ENCODE data around the gene GGTA1.
"Not testable (repeated sequence)": the region's sequence is repeated elsewhere in the genome, so short reads cannot be mapped to it uniquely, and the experiment has no call there.

Gene GGTA1

DNA sequence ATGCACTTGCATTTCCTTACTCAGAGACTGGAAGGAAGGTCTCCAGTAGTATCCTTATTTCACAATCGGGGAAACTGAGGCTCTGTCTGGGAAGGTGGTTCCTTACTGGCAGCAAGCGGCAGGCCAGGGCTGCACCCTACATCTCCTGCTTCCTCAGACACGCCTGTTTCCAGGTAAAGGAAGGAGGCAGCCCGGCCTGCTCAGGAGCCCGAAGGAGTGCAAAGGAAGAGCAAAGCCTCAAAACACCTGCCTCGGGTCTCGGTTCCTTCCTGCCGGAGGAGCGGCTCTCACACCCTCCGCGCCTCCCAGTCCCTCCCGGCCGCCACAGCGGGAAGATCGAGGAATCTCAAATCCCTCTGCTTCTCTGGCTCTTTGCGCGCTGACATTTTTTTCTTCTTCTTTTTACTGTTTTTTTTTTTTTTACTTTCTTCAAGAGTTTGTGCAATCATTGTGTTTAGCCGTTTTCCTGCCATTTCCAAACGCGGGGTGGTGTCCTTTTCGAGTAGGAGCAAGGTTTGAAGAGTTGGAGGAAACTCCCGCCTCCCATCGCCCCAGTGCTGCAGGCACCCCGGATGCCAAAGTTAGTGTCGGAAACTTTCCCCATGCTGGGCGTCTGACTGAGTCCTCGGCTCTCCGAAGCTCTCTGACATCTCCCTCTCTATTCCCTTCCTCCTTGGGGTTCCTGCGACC lies 1.0 kb downstream of the GGTA1 start:
- DNase-seq = peak; percentile 47

DNA sequence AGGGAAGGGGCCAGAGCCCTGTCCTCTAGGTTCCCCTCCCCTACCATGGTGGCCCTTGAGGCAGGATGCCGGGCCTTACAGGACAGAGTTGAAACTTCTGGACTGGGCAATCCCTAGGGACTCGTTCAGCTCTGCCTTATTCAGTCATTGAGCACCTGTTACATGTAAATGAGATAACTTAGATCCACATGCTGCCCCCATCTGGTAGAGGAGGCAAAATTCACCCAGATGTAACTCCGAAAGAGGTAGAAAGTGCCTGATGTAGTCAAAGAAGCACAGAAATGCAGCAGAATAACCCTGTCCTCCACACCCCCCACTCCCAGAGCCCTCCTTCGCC lies 1.5 kb downstream of the GGTA1 start:
- peak; percentile 88 for DNase-seq

- DNase-seq = no peak
Measured at GRCh38 chr9:121495976-121496375, 3.7 kb downstream of the GGTA1 start.

DNA sequence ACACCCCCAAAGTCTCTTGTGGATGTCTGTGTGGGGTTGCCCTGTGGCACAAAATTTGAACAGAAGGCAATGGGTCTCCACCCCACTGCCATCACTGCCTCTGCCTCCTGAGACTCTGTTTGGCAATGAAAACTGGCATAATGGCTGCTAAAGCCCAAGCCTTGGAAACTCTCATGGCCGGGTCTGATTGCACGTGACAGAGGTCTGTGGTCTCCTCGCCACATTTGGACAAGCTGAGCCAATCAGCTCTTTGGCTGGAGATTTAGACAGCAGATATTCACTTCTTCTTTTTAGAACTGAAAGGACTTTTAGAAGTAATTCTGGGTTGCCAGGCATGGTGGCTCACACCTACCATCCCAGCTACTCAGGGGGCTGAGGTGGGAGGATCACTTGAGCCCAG lies 5.5 kb downstream of the GGTA1 start:
- no peak for DNase-seq

GRCh38 chr9:121491111-121491510 lies 8.5 kb downstream of the GGTA1 start:
- DNase-seq = no peak

DNA sequence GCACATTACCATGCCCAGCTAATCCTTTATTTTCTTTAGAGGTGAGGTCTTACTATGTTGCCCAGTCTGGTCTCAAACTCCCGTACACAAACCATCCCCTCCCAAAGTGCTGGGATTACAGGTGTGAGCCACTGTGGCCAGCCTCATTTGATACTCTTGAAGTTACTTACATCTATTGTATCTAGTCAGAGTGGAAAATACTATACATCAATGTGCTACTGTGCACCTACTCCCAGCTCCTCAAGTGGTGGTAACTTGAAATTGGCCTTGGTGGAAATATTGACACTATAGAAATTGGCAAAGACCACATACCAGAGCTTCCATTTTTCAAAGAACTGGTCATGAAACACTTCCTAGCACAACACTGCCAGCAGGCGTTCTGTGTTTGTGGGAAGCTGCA lies 10.3 kb downstream of the GGTA1 start:
- DNase-seq = no peak

DNA sequence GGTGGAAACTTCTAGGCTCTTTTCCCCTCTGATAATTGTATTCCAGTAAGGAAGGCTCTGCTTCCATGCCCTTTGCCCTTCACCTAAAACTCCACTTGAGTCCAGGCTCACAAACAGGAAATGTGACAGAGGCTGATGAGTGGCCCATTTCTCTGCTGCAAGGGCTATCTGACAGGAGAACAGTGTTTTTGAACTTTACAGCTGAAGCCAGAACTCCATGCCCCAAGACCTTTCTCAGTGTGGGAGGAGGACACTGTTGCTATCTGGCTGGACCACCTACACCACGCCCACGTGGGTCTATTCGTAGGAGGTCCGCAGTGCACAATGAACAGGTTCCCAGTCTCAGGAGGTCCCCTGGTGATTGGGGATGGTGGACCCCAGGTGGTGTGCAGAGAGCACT lies 13.6 kb downstream of the GGTA1 start:
- DNase-seq = no peak

DNA sequence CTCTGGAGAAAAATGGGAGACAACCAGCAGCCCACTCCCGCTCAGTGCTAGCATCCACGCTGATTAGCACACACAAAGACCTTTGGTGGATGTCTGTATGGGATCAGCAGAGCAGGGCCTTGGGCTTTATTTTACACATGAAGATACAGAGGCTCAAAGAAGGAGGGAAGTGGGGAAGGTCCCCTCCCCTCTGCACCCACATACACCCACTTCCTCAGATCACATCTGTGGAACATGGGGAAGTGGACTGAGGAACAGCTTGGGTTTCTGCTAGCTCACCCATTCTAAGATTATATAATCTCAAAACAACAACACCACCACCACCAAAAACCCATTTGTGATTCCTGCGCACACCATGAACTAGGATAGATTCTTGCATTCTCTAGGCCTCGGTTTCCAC lies 14.0 kb downstream of the GGTA1 start:
- DNase-seq = no peak

- no peak for DNase-seq
Measured at GRCh38 chr9:121484651-121485446, 14.8 kb downstream of the GGTA1 start.

GRCh38 chr9:121483473-121484031 lies 16.1 kb downstream of the GGTA1 start:
- no peak for DNase-seq

GRCh38 chr9:121483049-121483448 lies 16.6 kb downstream of the GGTA1 start:
- DNase-seq = no peak

DNA sequence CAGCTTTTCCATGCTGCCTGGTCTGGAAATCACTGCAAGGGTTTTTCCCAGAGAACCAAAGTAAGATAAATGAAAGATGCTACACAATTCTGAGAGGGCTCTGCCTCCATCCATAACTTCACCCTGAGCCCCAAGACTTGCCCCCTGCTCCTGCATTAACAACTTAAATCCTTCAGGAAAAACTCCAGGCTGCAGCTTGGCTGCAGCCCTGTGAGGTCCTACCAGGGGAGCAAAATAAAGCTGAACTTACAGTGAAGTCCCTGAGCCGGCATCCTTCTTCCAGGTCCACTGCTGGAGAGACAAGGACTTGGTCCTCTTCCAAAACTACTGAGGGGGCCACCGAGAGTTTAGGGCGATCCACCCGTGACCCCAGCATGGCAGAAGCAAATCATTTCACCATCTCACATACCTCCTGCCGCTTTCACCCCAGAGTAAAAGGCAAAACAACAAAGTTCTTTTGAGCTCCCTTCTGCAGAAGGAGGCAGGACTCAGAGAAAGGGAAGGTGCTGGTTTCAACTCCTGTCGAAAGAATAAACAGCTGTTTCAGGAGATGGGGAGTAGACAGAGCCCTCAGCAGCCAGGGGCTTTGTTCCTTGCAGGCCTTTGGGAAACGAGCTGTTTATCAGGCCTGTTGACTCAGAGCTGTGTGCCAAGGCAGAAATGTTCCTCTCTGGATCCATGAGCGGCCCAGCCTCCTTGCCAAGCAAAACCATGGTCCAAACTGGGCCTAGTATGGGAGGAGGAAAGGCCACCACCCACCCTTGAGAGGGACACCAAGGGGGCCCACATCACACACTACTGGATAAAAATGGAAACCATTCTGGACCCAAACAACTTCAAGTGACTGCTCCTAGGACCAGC lies 20.6 kb downstream of the GGTA1 start:
- DNase-seq = peak; percentile 2

- DNase-seq = no peak
Measured at GRCh38 chr9:121476156-121476555, 23.5 kb downstream of the GGTA1 start.

GRCh38 chr9:121474231-121474947 lies 25.3 kb downstream of the GGTA1 start:
- no peak for DNase-seq

- no peak for DNase-seq
Measured at GRCh38 chr9:121473229-121473628, 26.4 kb downstream of the GGTA1 start.

DNA sequence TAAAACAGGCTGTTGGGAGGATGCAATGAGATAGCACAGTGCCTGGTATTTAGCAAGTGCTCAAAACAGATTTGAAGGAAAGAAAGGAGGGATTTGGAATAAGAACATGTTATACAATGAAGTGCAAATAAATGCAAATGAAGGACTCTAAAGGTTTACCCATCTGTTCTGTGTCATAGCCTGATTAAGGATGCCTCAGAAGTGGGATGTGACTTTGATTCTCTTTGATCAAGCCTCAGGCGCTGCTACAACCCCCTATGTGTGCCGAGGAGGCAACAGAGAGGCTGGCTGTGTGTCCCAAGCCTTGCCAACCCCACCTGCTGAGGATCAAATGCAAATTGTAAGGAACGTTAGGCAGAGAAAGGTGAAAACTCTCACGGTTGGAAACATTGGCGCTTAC lies 27.2 kb downstream of the GGTA1 start:
- no peak for DNase-seq

DNA sequence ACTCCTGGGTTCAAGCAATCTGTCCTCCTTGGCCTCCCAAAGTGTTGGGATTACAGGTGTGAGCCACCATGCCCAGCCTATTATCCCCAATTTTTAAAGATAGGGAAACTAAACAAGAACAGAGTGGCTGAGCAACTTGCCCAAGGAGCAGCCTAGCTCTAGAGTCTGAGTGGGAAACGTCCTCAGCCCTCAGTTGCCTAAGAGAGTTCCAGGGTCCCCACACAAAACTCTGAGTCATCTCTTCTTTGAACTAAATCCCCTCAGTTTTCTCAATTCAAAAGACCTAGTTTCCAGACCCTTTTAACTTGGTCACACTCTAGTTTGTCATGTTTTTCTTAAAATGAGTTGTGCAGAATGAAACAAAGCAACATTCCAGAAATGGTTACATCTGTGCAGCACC lies 33.5 kb downstream of the GGTA1 start:
- no peak for DNase-seq

DNA sequence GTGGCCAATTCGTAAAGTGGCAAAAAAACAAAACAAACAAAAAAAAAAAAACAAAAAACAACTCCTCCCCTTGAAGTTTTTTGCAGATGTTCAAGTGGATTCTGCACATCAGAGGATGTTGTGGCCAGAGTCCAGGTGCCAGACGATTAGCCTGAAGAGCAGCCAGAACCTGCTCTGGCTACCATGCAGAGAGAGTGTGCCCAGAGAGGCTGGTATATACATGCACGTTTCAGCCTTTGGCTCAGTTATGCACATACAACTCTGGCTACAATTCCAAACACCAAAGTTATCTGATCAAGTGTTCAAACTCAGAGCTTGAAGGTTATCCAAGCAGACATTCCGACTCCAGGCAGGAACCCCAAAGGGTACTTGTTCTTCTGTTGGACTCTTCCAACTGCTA lies 34.7 kb downstream of the GGTA1 start:
- DNase-seq = peak; percentile 19

GRCh38 chr9:121463026-121463807 lies 36.4 kb downstream of the GGTA1 start:
- no peak for DNase-seq

GRCh38 chr9:121459513-121459912 lies 40.1 kb downstream of the GGTA1 start:
- no peak for DNase-seq

DNA sequence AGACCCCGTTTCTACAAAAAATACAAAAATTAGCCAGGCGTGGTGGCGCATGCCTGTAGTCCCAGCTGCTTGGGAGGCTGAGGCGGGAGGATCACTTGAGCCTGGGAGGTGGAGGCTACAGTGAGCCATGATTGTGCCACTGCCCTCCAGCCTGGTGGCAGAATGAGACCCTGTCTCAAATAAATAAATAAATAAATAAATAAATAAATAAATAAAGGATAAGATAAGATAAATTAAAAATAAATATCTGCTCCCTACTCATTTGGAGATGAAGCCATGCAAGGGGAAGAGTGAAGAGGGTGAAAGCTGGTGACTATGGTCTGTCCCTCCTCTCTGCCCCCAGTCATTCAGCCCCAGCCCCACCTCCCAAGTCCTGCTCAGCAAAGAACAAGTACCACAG lies 41.2 kb downstream of the GGTA1 start:
- not testable (repeated sequence) for DNase-seq
